Endometrial microvascular endothelial cells (primary cell): ENCODE measurements around the gene GGCT. TPM values are rescaled to one million over a fixed set of nuclear protein-coding genes. Genes with fewer than 3 reads are reported as not detected.

ENCODE experiments used
- in situ Hi-C: cut with HindIII; loops from 2 replicates; pipeline ENCODE4 v1.10.0; 2017; ENCODE audit warnings: low sequenced_read_pairs, low pct_unique_long_range_greater_than_20kb; ENCODE audit errors: inconsistent ontology term
- total RNA-seq: library from RNA; depleted of rRNA; stranded (reverse); fragments of >200 nt; gene quantifications from one replicate; pipeline ENCODE4 v1.2.3, GENCODE V29; 2015; ENCODE audit errors: inconsistent ontology term

GGCT gene
- total RNA-seq, 1 donor from 2014 or later, result 48.0 TPM

GRCh38 chr7:30468041-30468440 is 36.6 kb downstream of the GGCT start:
- in situ Hi-C loops, result no loop called here

- in situ Hi-C loops, result no loop called here
Measured at GRCh38 chr7:30467271-30467670, 37.4 kb downstream of the GGCT start.

- in situ Hi-C loops, result no loop called here
Measured at GRCh38 chr7:30466266-30466665, 38.4 kb downstream of the GGCT start.

GRCh38 chr7:30465811-30466180 is 38.8 kb downstream of the GGCT start:
- in situ Hi-C loops, result no loop called here

- in situ Hi-C loops, result no loop called here
Measured at GRCh38 chr7:30465046-30465810, 39.4 kb downstream of the GGCT start.

GRCh38 chr7:30464231-30464671 is 40.4 kb downstream of the GGCT start:
- in situ Hi-C loops, result no loop called here

GRCh38 chr7:30463405-30464145 is 41.1 kb downstream of the GGCT start:
- in situ Hi-C loops, result no loop called here

- in situ Hi-C loops, result no loop called here
Measured at GRCh38 chr7:30462179-30462578, 42.5 kb downstream of the GGCT start.

GRCh38 chr7:30460246-30460633 is 44.4 kb downstream of the GGCT start:
- in situ Hi-C loops, result no loop called here

GRCh38 chr7:30459591-30460245 is 44.9 kb downstream of the GGCT start:
- in situ Hi-C loops, result no loop called here

- in situ Hi-C loops, result no loop called here
Measured at GRCh38 chr7:30458311-30458710, 46.3 kb downstream of the GGCT start.

GRCh38 chr7:30453921-30454320 is 50.7 kb downstream of the GGCT start:
- in situ Hi-C loops, result no loop called here

GRCh38 chr7:30453016-30453415 is 51.6 kb downstream of the GGCT start:
- in situ Hi-C loops, result no loop called here

GRCh38 chr7:30452280-30452930 is 52.2 kb downstream of the GGCT start:
- in situ Hi-C loops, result no loop called here

GRCh38 chr7:30451539-30452279 is 52.9 kb downstream of the GGCT start:
- in situ Hi-C loops, result no loop called here

GRCh38 chr7:30450983-30451497 is 53.6 kb downstream of the GGCT start:
- in situ Hi-C loops, result no loop called here

GRCh38 chr7:30450240-30450982 is 54.2 kb downstream of the GGCT start:
- in situ Hi-C loops, result no loop called here
